Measurements from ENCODE around the gene HBG2.

DNA sequence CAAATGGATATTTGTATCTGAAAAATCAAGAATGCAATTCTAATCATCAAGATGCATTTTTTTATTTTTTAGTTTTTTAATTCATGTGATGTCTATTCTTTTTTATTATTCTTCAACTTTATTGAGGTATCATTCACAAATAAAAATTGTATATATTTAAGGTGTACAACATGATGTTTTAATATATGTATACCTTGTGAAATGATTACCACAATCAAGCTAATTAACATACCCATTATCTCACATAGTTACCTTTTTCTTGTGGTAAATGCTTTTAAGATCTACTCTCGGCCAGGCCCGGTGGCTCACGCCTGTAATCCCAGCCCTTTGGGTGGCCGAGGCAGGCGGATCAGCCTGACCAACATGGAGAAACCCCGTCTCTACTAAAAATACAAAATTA lies 31.4 kb downstream of the HBG2 start:
- TF ChIP-seq FOXK1 (CRISPR knock-in tag; IDR thresholded peaks at IDR 0.05; ENCODE audit: borderline replicate concordance) (no peak), CTCF (IDR thresholded peaks at IDR 0.05 in 2 of 3, conservative IDR thresholded peaks at IDR 0.05 in 1 of 3; ENCODE audit: insufficient read depth in 2 of 3, low read depth in 1 of 3, low read length in 3 of 3) (no peak), ZNF561 (CRISPR knock-in tag; conservative IDR thresholded peaks at IDR 0.05) (no peak), U2AF1 (optimal IDR thresholded peaks at IDR 0.05; ENCODE audit: low read depth, low read length) (no peak), GTF2B (IDR thresholded peaks at IDR 0.05; ENCODE audit: extremely low read depth, insufficient read length) (no peak), ZNF143 (CRISPR knock-in tag; IDR thresholded peaks at IDR 0.05) (no peak)
